ENCODE data around the gene KIF11. TPM values are rescaled to one million over a fixed set of nuclear protein-coding genes. Genes with fewer than 3 reads are reported as not detected.
"Not testable (repeated sequence)": the region's sequence is repeated elsewhere in the genome, so short reads cannot be mapped to it uniquely, and the experiment has no call there.

Gene KIF11
- total RNA-seq, result 10 to 100 TPM; 51.4 to 56.7 TPM

GRCh38 chr10:92592761-92593618 lies at the start of gene KIF11:
Gene KIF11, plus strand, starts transcription at chr10:92593130. Its CDS starts 246 bp downstream, at chr10:92593376.
- peaks cover 6 to 12% of the 10 kb centered on the region in 2 donors for H3K36me3 Mint-ChIP-seq (ENCODE audit: insufficient read depth in 2 of 2)
- peaks cover 60% of the 10 kb centered on the region for H3K4me1 Mint-ChIP-seq (ENCODE audit: low read depth)
- H3K9me3 Mint-ChIP-seq, result no peaks in the 10 kb centered on the region
- ATAC-seq (replicated peaks in 1 of 2), result peak; percentile 81 to 84
- peak within 1 kb of the TSS; percentile 99 for H3K27ac Mint-ChIP-seq
- peak within 1 kb of the TSS; percentile 99 for H3K4me3 Mint-ChIP-seq
- no peaks in the 10 kb centered on the region for H3K27me3 Mint-ChIP-seq (ENCODE audit: low read depth)
- DNase-seq, result peak; percentile 97 to 98

DNA sequence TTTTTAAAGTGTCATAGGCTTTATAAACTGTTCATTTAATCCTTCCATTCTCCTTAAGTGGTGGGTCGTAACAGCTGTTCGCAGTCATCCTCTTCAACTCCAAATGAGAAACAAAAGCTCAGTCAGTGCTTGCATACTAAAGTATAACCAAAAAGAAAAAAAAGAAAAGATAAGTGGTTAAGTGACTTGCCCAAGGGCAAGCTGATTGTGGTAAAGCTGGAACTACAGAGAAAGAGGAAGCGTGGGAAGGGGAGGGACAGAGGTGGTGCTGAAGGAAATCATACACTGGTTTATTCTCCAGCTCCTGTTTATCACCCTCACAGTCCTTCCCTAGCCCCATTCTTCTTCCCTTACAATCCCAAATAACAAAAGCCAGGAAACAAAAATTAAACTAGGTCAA lies 48.6 kb upstream of the KIF11 start:
- peak overlapping the region in 1 of 2 donors; percentile 39 for H3K4me3 Mint-ChIP-seq
- H3K4me1 Mint-ChIP-seq (ENCODE audit: low read depth), result peaks cover 27% of the 10 kb centered on the region
- H3K27me3 Mint-ChIP-seq (ENCODE audit: low read depth), result no peaks in the 10 kb centered on the region
- H3K36me3 Mint-ChIP-seq (ENCODE audit: insufficient read depth in 2 of 2), result peaks cover 0 to 2% of the 10 kb centered on the region in 2 donors
- H3K27ac Mint-ChIP-seq, result peak overlapping the region; percentile 72
- no peaks in the 10 kb centered on the region for H3K9me3 Mint-ChIP-seq
- peak in 1 of 2 donors; percentile 29 for ATAC-seq (replicated peaks in 1 of 2)
- no peak for DNase-seq

GRCh38 chr10:92545556-92545955 lies 47.4 kb upstream of the KIF11 start:
- DNase-seq, result no peak
- Mint-ChIP-seq H3K4me3 (no peak overlapping the region), H3K27me3 (ENCODE audit: low read depth) (no peaks in the 10 kb centered on the region), H3K9me3 (no peaks in the 10 kb centered on the region), H3K36me3 (ENCODE audit: insufficient read depth in 2 of 2) (peaks cover 0 to 2% of the 10 kb centered on the region in 2 donors), H3K27ac (peak overlapping the region; percentile 64), H3K4me1 (ENCODE audit: low read depth) (peaks cover 27% of the 10 kb centered on the region)
- ATAC-seq (replicated peaks in 1 of 2), result no peak

DNA sequence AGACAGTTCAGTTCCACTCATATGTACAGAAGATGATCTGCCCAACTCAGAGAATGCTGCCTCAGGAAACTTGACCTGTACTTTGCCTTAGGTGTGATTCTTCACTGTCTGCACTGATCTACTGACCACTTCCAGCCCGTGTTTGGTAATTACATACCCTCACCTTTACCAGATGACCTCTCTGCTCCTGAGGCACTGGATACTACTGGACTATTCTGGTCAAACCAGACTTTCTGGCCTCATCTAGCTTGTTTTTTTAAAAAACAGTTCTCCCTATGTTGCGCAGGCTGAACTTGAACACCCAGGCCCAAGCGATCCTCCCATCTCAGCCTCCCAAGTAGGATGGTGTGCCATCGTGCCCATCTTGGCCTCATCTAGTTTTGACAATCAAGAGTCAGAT lies 45.3 kb upstream of the KIF11 start:
- Mint-ChIP-seq H3K36me3 (ENCODE audit: insufficient read depth in 2 of 2) (peaks cover 0 to 2% of the 10 kb centered on the region in 2 donors), H3K27me3 (ENCODE audit: low read depth) (no peaks in the 10 kb centered on the region), H3K27ac (no peak overlapping the region), H3K4me3 (no peak overlapping the region), H3K9me3 (no peaks in the 10 kb centered on the region), H3K4me1 (ENCODE audit: low read depth) (peaks cover 25% of the 10 kb centered on the region)
- no peak for ATAC-seq (replicated peaks in 1 of 2)
- no peak for DNase-seq

DNA sequence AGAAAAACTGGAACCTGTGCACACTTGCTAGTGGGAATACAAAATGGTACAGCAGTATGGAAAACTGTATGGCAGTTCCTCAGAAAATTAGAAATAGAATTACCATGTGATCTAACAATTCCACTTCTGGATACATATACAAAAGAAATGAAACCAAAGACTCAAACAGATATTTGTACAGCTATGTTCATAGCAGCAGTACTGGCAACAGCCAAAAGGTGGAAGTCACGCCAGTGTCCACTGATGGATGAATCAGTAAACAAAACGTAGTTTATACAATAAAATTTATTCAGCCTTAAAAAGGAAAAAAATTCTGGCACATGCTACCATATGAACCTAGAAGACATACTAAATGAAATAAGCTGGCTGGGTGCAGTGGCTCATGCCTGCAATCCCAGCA lies 42.0 kb upstream of the KIF11 start:
- H3K27me3 Mint-ChIP-seq (ENCODE audit: low read depth), result no peaks in the 10 kb centered on the region
- peaks cover 2 to 8% of the 10 kb centered on the region in 2 donors for H3K9me3 Mint-ChIP-seq
- H3K4me3 Mint-ChIP-seq, result no peak overlapping the region
- peaks cover 16 to 25% of the 10 kb centered on the region in 2 donors for H3K36me3 Mint-ChIP-seq (ENCODE audit: insufficient read depth in 2 of 2)
- DNase-seq (no peak), ATAC-seq (replicated peaks in 1 of 2) (no peak)
- H3K4me1 Mint-ChIP-seq (ENCODE audit: low read depth), result no peaks in the 10 kb centered on the region
- H3K27ac Mint-ChIP-seq, result no peak overlapping the region

GRCh38 chr10:92552310-92552709 lies 40.6 kb upstream of the KIF11 start:
- no peak overlapping the region for H3K4me3 Mint-ChIP-seq
- H3K27ac Mint-ChIP-seq, result no peak overlapping the region
- peaks cover 2 to 8% of the 10 kb centered on the region in 2 donors for H3K9me3 Mint-ChIP-seq
- peaks cover 16 to 31% of the 10 kb centered on the region in 2 donors for H3K36me3 Mint-ChIP-seq (ENCODE audit: insufficient read depth in 2 of 2)
- DNase-seq, result no peak
- ATAC-seq (replicated peaks in 1 of 2), result no peak
- H3K4me1 Mint-ChIP-seq (ENCODE audit: low read depth), result no peaks in the 10 kb centered on the region
- no peaks in the 10 kb centered on the region for H3K27me3 Mint-ChIP-seq (ENCODE audit: low read depth)

- H3K27me3 Mint-ChIP-seq (ENCODE audit: low read depth), result no peaks in the 10 kb centered on the region
- H3K36me3 Mint-ChIP-seq (ENCODE audit: insufficient read depth in 2 of 2), result peaks cover 16 to 37% of the 10 kb centered on the region in 2 donors
- no peak overlapping the region for H3K27ac Mint-ChIP-seq
- no peak for ATAC-seq (replicated peaks in 1 of 2)
- peaks cover 2 to 8% of the 10 kb centered on the region in 2 donors for H3K9me3 Mint-ChIP-seq
- H3K4me3 Mint-ChIP-seq, result no peak overlapping the region
- no peak for DNase-seq
- H3K4me1 Mint-ChIP-seq (ENCODE audit: low read depth), result no peaks in the 10 kb centered on the region
Measured at GRCh38 chr10:92553959-92554358, 39.0 kb upstream of the KIF11 start.

DNA sequence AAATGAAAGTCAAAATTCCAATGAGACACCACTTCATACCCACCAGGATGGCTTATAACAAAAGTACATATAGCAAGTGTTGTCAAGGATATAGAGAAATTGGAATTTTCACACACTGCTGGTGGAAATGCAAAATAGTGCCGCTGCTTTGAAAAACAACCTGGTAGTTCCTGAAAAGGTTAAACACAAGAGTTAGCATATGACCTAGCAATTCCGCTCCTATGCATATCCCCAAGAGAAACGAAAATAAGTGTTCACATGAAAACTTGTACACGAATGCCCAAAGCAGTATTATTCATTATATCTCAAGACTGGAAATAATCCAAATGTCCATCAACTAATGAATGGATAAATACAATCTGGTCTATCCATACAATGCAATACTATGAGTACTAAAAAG lies 33.9 kb upstream of the KIF11 start:
- H3K27ac Mint-ChIP-seq, result no peak overlapping the region
- H3K27me3 Mint-ChIP-seq (ENCODE audit: low read depth), result no peaks in the 10 kb centered on the region
- peaks cover 2% of the 10 kb centered on the region for H3K4me1 Mint-ChIP-seq (ENCODE audit: low read depth)
- peaks cover 15 to 42% of the 10 kb centered on the region in 2 donors for H3K36me3 Mint-ChIP-seq (ENCODE audit: insufficient read depth in 2 of 2)
- no peak for DNase-seq
- peaks cover 2 to 4% of the 10 kb centered on the region in 2 donors for H3K9me3 Mint-ChIP-seq
- no peak overlapping the region for H3K4me3 Mint-ChIP-seq
- ATAC-seq (replicated peaks in 1 of 2), result no peak

DNA sequence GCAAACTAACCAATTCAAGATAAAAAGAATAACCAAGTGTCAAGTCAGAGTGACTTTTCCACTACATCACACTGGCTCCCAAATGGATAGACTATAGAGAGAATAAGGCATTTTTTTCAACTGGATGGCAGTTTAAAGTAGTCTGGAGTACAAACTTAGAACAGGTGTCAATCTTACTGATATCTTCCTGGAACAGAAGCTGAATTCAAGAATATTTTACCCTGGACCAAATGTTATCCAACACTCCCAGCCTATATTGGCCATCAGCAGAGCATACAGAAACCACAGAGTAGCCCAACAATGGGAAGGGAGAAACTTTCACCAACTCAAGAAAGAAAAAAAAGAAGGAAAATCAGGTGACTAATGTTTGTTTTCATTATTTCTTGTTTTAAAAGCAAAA lies 30.5 kb upstream of the KIF11 start:
- ATAC-seq (replicated peaks in 1 of 2) (no peak), DNase-seq (no peak)
- no peaks in the 10 kb centered on the region for H3K27me3 Mint-ChIP-seq (ENCODE audit: low read depth)
- H3K4me3 Mint-ChIP-seq, result no peak overlapping the region
- peak overlapping the region; percentile 75 for H3K27ac Mint-ChIP-seq
- peaks cover 12 to 30% of the 10 kb centered on the region in 2 donors for H3K36me3 Mint-ChIP-seq (ENCODE audit: insufficient read depth in 2 of 2)
- H3K4me1 Mint-ChIP-seq (ENCODE audit: low read depth), result peaks cover 9% of the 10 kb centered on the region
- peaks cover 2 to 3% of the 10 kb centered on the region in 2 donors for H3K9me3 Mint-ChIP-seq

- Mint-ChIP-seq H3K9me3 (no peaks in the 10 kb centered on the region), H3K36me3 (ENCODE audit: insufficient read depth in 2 of 2) (peaks cover 4 to 13% of the 10 kb centered on the region in 2 donors), H3K4me1 (ENCODE audit: low read depth) (peaks cover 49% of the 10 kb centered on the region), H3K27ac (peak overlapping the region; percentile 7), H3K27me3 (ENCODE audit: low read depth) (no peaks in the 10 kb centered on the region), H3K4me3 (peak overlapping the region in 1 of 2 donors; percentile 33)
- no peak for DNase-seq
- ATAC-seq (replicated peaks in 1 of 2), result peak; percentile 92
Measured at GRCh38 chr10:92567952-92568600, 24.9 kb upstream of the KIF11 start.

DNA sequence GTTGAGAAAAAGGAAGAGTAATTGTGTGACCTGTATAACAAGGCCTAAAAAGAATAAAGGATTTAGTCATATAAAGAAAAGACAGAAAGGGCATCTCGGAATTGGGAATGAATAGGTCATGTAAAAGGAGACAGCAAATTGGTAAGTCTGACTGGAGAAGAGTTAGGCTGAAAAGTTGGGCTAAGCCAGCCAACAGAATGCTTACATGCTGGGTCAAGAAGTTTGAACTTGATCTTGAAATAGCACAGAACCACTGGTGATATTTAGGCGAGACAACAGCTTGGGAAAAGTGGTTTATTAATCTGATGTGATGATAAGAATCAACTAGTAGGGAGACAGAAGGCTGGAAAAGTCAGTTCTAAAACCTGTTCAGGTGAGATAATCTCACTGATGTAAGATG lies 23.9 kb upstream of the KIF11 start:
- Mint-ChIP-seq H3K27me3 (ENCODE audit: low read depth) (no peaks in the 10 kb centered on the region), H3K4me1 (ENCODE audit: low read depth) (peaks cover 47% of the 10 kb centered on the region), H3K36me3 (ENCODE audit: insufficient read depth in 2 of 2) (peaks cover 4 to 9% of the 10 kb centered on the region in 2 donors), H3K9me3 (no peaks in the 10 kb centered on the region), H3K4me3 (no peak overlapping the region), H3K27ac (no peak overlapping the region)
- DNase-seq, result no peak
- no peak for ATAC-seq (replicated peaks in 1 of 2)

- H3K27me3 Mint-ChIP-seq (ENCODE audit: low read depth); H3K9me3 Mint-ChIP-seq; DNase-seq; H3K36me3 Mint-ChIP-seq (ENCODE audit: insufficient read depth in 2 of 2); H3K4me3 Mint-ChIP-seq; ATAC-seq (replicated peaks in 1 of 2); H3K27ac Mint-ChIP-seq: not testable (repeated sequence)
- peaks cover 47% of the 10 kb centered on the region for H3K4me1 Mint-ChIP-seq (ENCODE audit: low read depth)
Measured at GRCh38 chr10:92569663-92570062, 23.3 kb upstream of the KIF11 start.

GRCh38 chr10:92571649-92572048 lies 21.3 kb upstream of the KIF11 start:
- H3K4me1 Mint-ChIP-seq (ENCODE audit: low read depth), result peaks cover 53% of the 10 kb centered on the region

More at GRCh38 chr10:92571649-92572048, 21.3 kb upstream of the KIF11 start:
- H3K27ac Mint-ChIP-seq, result peak overlapping the region; percentile 7
- no peak for DNase-seq
- peaks cover 1 to 4% of the 10 kb centered on the region in 2 donors for H3K36me3 Mint-ChIP-seq (ENCODE audit: insufficient read depth in 2 of 2)
- H3K9me3 Mint-ChIP-seq, result no peaks in the 10 kb centered on the region
- H3K27me3 Mint-ChIP-seq (ENCODE audit: low read depth), result no peaks in the 10 kb centered on the region
- H3K4me3 Mint-ChIP-seq, result peak overlapping the region in 1 of 2 donors; percentile 82
- no peak for ATAC-seq (replicated peaks in 1 of 2)
